ENCODE data around the gene FEM1B.

FEM1B gene

DNA sequence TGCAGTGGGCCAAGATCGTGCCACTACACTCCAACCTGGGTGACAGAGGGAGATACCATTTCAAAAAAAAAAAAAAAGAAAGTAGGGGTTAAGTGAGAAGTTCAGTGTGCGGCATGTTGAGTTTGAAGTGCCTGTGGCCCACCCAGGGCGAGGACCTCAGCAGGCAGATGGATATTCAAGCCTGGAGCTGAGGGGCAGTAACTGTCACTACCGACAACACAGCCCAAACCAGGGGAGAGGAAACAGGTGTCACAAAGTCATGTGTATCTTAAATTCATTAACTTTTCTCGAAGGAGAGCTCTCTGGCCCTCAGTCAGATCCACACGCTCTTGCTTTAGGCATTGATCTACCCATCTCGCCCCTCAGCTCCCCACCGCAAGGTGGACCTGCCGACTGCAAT lies 45.3 kb downstream of the FEM1B start:
- no peak for DNase-seq (ENCODE audit: low read depth in 2 of 2)

DNA sequence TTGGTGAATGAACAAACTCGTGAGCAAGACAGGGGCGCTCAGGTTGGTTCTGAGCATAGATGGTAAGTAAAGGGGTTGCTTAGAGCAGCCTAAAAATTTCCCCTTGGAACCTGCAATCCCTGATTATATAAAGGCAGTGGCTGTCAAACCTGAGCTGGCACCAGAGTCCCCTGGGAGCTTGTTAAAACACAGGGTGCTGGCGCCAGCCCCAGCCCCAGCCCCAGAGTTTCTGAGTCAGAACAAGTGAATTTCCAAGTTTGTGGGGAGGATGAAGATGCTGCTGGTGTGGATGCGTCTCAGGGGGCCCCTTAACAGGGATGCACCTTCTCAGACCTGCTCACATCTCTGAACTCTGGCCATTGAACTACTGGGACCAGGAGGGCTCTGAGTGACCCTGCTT lies 48.2 kb downstream of the FEM1B start:
- no peak for DNase-seq (ENCODE audit: low read depth in 2 of 2)

DNA sequence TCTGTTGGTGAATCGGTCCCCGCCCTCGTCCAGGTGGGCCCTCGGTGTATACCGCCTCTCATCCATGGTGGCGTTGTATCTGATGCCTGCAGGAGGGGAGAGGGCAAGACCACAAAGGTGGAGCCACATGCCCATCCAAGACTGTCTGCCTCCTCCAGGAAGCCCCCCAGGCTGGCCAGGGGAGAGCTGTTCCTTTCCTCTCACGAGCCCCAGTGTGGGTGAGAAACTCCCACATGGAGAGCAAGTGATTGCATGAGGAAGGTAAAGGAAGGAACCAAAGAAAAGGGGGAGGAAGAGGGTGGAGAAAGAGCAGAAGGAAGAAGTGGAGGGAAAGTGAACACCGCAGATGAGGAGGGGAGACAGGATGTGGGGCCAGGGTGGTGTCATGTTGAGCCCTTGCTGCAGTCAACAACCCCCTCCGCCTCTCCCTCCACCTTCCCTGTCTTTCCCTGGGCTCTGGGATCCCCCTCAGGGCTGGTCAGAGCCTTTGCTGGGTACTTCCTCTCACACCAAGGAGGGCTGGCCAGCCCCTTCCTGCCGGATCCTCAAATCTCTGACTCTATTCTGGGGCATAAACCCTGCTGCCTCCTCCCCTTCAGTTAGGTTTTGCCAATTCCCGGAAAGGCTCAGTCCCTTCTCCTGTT lies 49.3 kb downstream of the FEM1B start:
- DNase-seq (ENCODE audit: low read depth in 2 of 2), result no peak

DNA sequence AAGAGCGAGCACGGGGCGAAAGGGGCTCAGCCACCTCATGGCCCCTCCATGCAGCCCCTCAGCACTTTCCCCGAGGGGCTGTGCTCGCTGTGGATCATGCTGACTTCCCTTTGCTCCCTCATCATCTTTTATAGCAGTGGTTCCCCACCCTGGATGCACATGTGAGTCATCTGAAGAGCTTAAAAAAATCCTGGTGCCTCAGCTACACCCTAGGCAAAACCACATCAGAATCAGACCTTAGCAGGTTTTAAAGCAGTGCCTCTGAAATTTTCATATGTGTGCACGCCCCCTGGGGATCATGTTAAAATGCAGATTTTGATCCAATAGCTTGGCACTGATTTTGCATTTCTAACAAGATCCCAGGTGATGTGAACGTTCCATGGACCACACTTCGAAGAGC lies 50.9 kb downstream of the FEM1B start:
- no peak for DNase-seq (ENCODE audit: low read depth in 2 of 2)

DNA sequence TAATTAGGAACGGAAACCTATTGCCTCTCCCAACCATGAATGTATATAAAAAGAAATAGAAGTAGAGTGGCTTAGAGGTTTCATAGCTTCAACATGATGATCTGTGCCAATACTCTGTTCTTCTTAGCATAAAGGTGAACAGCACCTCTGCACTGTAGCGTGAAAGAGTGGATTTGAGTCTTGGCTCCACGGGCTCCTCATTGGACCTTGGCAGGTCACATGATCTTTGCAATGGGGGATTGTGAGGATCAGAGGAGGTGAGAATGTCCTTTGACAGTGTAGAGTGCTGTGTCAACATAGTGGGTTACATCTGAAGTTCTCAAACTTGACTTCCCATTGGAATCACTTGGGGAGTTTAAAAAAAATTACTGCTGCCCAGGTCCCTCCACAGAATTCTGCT lies 51.4 kb downstream of the FEM1B start:
- no peak for DNase-seq (ENCODE audit: low read depth in 2 of 2)

DNA sequence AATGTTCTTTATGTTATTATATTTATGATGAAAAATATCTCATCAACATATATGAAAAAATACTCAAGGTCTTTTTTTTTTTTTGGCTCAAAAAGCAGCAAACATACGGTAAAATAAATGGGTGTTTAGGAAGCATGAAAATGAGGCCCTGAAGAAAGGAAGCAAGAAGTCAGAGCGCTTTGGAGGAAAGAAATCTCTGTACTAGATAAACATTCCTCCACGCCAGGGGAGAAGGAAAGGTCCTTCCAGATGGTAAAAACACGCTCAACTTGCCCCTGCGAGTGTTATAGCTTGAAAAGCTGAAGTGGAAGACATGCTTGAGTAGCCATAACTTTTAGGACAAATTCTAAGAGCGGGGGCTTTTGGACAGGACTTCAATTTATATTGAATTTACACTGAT lies 52.9 kb downstream of the FEM1B start:
- no peak for DNase-seq (ENCODE audit: low read depth in 2 of 2)

DNA sequence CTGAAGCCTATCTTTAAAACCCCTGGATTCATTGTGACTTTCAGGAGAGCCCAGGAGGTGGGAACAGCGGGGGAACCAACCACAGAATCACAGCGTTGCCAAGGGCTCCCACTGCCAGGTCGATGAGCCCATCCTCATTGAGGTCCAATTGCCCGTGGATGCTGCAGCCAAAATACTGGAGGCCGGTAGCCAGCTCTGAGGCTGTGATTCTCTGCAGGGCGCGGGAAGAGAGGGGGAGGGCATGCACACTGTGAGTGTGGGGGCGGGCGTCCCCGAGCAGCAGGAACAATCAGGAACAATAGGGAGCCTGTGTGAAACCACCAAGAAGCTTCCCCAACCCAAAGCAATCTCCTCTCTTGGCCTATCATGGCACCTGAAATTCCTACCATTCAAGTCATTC lies 53.4 kb downstream of the FEM1B start:
- no peak for DNase-seq (ENCODE audit: low read depth in 2 of 2)

DNA sequence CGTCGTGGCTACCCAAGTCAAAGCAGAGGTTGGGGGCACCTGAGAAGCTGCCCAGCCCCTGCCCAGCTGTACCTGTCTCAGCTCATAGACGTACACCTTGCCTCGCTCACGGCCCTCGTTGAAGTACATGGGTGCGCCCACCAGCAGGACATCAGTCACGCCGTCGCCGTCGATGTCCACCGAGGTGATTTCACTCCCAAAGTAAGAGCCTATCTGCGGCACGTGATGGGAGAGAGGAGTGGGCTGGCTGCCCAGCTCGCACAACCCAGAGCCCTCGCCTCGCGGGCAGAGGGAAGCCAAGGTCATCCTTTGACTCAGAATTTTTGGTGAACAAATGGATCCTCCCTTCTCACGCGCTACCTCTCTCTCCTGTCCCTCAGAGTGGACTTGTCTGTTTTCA lies 54.7 kb downstream of the FEM1B start:
- DNase-seq (ENCODE audit: low read depth in 2 of 2), result no peak

DNA sequence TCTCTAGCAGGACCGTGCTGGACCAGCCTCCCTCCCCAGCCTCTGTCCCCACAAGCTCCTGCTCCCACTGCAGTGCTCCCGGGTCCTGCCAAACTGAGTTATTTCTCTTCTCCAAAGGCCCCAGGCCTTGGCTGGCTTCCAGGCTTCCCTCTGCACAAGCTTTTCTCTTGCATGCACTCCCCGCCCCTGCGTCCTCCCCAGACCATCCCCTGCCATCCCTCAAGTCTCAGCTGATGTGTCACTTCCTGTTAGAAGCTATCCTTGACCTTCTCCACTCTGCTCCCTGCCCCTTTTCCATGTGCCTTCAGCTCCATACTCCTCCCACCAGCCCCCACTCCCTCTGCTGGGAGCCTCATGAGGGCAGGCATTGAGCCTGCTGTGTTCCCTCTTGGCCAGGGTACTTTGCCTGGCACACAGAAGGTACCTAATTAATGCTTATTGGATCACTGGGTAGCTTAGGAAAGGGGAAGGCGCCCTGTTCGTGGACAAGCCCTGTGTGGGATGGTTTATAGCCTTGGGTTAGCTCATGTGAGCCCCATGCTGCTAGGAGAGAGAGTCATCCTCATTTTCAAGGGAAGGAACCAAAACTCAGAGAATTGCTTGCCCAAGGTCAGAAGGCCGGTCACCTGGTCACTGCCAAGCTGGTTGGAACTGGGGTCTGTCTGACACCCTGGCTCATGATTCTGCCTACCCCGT lies 56.4 kb downstream of the FEM1B start:
- DNase-seq (ENCODE audit: low read depth in 2 of 2), result no peak

DNA sequence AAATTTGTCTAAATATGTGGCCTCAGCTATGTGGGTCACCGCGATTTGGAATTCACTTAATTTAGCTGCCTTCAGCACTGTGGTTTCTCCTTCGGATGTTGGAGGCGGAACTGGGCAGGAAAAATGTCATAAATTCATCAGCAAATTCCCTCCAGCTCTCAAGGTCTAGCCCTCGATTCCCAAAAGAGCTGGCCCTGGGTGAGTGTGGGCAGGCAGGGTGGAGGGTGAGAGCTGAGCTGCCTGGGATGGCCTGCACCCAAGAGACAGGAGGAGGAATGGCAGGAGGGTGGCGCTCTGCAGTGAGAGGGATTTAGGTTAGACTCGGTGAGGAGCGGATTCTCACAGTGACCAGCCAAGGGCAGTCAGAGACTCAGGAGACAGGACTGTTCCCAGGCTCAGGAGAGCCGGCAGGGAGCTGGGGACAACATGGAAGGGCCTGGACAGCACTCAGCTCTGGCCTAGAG lies 57.1 kb downstream of the FEM1B start:
- no peak for DNase-seq (ENCODE audit: low read depth in 2 of 2)

DNA sequence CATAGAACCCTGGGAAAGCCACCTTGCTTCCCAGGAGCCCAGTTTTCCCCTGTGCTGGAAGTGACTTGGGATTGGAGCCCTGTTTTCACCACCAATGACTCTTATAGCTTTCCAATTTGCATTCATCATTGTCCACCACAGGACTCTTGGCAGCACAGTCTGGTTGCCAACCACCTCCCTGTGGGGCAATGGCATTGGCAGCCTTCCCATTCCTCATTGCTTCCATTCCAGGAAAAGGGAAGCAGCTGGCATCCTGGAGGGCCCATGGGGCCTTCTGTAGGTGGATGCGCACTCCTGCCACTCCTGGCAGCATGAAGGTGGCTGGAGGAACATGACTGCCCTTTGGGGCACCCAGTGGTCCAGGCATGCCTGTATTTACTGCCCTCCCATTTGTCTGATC lies 57.7 kb downstream of the FEM1B start:
- DNase-seq (ENCODE audit: low read depth in 2 of 2), result no peak

DNA sequence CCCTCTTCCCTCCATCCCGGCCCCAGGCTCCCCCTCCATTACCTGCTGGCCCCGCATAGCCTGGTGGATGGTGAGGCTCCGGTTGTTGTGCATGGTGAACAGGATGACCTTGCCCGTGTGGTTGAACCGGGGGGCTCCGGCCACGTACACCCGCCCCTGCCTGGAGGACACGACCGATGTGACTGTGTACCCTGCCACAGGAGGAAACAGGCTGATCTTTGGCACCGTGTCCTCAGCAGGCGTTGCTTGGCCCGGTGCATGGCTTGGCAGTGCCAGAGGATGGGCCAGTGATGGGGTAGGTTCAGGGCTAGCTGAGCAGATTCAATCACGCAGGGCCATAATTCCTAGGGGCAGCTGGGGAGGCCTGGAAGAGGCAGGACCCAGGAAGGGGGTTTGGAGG lies 58.1 kb downstream of the FEM1B start:
- no peak for DNase-seq (ENCODE audit: low read depth in 2 of 2)

DNA sequence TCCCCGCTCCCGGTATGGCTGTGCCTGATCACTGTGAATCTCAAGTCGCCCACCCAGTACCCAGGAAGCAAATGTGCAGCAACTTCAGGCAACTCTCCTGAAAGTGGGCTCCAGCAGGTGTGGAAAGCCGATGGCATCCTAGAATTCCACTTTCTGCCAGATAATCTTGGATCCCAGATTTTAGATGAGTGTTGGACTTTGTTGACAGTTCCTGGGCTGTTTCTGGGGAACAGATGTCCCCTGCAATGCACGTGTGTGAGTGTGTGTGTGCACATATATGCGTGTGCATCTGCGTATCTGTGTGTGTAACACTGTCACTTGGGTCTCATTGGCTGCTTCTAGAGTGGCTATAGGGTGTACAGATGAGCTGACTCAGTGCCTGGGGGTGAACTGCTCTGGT lies 59.0 kb downstream of the FEM1B start:
- DNase-seq (ENCODE audit: low read depth in 2 of 2), result no peak

DNA sequence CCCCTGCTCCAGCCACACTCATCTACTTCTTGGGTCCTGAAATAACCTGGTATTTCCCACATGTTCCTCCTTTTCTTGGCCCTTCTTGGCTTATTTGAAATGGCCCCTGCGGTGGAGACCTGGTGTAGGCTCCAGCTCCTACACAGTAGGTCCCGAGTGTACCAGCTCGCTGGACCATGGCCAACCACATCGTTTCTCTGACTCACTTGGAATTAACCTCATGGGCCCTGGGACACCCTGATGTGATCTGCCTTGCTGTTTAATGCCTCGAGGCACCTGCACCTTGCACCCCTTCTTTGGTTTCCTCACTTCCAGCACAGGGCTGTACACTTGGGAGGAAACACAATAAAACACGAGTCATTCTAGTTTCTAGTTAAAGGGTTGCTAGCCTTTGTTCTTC lies 60.3 kb downstream of the FEM1B start:
- no peak for DNase-seq (ENCODE audit: low read depth in 2 of 2)

DNA sequence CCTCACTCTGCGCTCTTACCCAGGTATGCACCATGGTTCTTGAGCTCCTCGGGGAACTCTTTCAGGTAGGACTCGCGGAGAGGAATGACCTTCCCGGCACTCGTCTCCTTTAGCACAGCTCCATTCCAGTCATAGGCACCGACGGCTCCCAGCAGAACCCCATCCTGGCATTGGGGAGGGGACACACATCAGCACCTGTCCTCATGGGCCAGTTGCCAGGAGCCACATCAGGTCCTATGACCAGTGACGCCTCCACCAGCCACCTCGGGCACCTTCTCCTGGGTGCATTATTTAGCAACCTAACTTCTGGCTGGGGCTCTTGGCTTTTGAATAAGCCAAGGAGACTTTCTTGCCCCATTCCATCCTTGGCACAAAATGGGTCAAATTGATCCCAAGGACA lies 61.9 kb downstream of the FEM1B start:
- DNase-seq (ENCODE audit: low read depth in 2 of 2), result no peak

DNA sequence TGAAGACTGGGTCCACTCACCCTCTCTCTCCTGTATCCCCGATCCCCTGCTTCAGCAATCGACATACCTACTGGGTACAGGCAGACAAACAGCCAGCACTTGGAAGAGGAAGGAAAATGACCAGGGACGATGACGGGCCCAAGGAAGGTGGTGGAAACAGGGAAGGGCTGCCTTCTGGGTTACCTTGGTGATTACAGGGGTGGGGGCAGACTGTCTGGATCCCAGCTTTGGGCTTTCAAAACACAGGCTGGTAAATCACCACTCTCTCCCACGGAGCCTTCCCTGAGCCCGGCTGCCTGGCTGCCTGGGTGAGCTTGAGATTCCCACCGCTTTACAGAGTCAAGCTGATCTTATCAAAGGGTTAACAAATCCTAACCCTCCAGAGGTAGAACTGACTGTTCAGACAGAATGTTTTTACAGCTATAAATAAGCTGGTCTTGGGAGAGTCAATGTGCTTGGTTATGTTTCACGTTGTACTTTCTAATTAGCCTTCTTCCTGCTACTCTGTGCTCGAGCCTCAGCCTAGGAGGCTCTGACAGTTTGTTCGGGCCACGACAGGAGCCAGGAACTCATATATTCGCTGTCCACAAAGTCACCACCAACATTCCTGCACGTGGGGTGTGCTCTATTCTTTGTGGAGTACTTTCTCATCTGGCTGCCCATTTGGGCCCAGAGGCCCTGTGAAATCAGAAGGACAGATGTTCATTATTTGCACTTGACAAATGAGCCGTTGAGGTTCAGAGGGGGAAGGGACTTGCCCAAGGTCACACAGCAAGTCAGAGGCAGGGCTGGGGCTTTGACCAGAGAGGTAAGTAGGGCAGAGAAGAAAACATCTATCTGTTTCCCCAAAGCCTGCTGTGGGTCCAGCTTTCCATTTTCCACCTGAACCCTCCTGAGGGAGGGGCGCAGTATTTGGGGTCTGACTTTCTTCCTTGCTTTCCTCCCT lies 63.5 kb downstream of the FEM1B start:
- DNase-seq (ENCODE audit: low read depth in 2 of 2), result no peak

DNA sequence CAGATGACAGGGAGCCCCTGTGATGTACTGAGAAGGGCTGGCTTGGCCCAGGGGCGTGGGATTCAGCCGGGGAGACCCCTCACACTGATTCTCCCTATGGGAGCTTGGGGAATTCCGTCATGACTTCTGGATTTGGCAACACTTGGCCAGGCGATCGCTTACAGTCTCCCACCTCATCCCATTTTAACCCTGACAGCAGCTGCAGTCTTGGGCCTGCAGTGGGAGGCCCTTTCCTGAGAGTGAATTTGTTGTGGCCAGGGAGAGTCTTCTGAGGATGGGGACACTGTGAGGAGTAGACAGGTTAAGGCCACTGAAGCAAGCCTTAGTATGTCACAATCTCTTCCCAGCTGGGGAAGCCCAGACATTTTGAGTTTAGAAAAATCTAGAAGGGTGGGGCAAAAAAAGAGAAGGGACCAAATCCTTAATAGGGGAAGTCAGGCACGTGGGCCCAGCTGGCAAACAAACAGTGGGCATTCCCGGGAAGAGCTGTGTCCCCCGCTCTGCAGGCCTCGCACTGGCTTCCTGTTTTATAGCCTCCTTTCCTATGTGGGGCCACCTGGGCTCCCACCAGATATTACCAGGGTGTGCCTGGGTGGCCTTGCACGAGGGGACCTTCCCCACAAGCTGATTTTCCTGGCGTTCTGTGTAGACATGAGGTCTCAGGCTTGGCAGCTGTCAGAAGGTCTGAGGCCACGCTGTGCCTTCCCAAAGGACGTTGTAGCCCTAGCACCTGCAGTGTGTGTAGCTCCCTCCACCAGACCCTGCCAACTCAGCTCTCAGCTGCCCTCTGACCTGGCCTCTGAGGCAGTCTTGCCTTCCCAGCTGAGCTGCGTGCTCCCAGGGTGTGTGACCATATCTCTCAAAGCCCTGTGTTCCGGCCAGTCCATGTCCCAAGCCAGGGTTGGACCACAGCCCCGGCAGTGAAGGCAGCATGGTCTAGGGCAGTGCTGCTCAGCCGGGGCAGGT lies 64.5 kb downstream of the FEM1B start:
- DNase-seq (ENCODE audit: low read depth in 2 of 2), result no peak

DNA sequence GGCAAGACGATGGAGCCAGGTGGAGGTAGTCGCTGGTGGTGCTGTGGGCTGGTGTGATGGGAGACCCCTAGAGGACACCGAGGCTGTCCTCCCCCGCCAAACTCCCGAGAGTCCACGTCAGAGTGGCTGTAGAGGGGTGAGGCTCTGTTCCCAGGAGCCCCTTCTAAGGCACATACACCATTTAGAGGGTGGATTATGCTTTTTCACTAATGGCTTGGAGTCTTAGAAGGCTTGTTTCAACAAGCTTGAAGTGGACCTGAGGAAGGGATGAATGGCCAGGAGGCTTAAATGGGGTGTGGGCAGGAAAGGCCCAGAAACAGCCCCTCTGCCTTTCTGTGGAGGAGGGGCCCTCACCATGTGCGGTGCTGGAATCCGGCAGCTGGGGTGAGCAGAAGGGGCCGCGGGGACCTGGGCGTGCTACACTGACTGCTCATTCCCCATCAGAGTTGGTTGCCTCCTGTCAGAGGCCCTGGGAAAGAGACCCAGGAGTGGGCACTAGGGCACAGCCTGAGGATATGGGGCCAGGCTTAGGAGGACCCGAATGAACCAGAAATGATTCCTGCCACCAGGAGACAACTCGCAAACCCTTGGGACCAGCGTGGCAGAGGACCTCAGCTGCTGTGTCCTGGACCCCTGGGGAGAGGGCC lies 66.2 kb downstream of the FEM1B start:
- DNase-seq (ENCODE audit: low read depth in 2 of 2), result no peak

DNA sequence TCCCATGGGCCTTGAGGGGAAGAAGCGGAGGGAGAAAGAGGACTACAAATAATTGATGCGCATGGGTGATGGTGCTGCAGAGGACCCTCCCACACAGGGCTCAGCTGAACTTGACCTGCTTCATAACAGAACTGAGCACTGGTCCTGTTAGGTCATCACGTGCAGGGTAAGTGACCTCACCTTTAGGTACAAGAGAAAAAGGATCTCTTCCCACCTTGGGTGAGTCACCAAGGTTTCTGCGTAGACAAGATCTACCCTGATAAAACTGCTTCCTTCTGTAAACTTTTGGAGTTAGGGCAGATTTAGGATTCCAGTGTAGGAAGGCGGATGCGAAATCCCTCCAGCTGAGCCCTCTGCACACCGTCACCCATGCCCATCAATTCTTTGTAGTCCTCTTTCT lies 67.1 kb downstream of the FEM1B start:
- DNase-seq (ENCODE audit: low read depth in 2 of 2), result no peak

Measured in activated CD8-positive, alpha-beta memory T cell treated with anti-CD3 and anti-CD28 coated beads for 4 hours (primary cell).